ENCODE measurements around the gene HINFP. TPM values are rescaled to one million over a fixed set of nuclear protein-coding genes. Genes with fewer than 3 reads are reported as not detected.
"Not testable (repeated sequence)": the region's sequence is repeated elsewhere in the genome, so short reads cannot be mapped to it uniquely, and the experiment has no call there.

Gene HINFP
- total RNA-seq, 1 experiment from 2014 or later, result 23.4 TPM

- no peaks in the 10 kb centered on the region for H3K9me3 Mint-ChIP-seq (ENCODE audit: unreplicated experiment)
- peaks cover 5% of the 10 kb centered on the region for H3K36me3 Mint-ChIP-seq (ENCODE audit: insufficient read depth, unreplicated experiment)
- no peak for DNase-seq (ENCODE audit: unreplicated experiment)
- no peak overlapping the region for H3K4me3 Mint-ChIP-seq (ENCODE audit: unreplicated experiment)
- H3K27ac Mint-ChIP-seq (ENCODE audit: low read depth, unreplicated experiment), result no peak overlapping the region
- BruUV-seq (replicated peaks), result no TSS peak
- H3K27me3 Mint-ChIP-seq (ENCODE audit: insufficient read depth, unreplicated experiment), result peaks cover 5% of the 10 kb centered on the region
- ChIA-PET POLR2A (interaction anchor here (1.6 kb wide), 1 partner anchor 10 kb away, joined by 4 read pairs; no protein-coding TSS in a partner anchor), CTCF (interaction anchor here (0.6 to 3.5 kb wide), 7 partner anchors 12 to 190 kb away, joined by 3 to 11 read pairs (median 4); partner anchors contain the start of gene NLRX1)
- intact Hi-C loops (cut with micrococcal nuclease), result no loop called here
- TF ChIP-seq, protein P1, sequence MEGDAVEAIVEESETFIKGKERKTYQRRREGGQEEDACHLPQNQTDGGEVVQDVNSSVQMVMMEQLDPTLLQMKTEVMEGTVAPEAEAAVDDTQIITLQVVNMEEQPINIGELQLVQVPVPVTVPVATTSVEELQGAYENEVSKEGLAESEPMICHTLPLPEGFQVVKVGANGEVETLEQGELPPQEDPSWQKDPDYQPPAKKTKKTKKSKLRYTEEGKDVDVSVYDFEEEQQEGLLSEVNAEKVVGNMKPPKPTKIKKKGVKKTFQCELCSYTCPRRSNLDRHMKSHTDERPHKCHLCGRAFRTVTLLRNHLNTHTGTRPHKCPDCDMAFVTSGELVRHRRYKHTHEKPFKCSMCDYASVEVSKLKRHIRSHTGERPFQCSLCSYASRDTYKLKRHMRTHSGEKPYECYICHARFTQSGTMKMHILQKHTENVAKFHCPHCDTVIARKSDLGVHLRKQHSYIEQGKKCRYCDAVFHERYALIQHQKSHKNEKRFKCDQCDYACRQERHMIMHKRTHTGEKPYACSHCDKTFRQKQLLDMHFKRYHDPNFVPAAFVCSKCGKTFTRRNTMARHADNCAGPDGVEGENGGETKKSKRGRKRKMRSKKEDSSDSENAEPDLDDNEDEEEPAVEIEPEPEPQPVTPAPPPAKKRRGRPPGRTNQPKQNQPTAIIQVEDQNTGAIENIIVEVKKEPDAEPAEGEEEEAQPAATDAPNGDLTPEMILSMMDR (IDR thresholded peaks at IDR 0.05; ENCODE audit: unreplicated experiment), result no peak
- no peaks in the 10 kb centered on the region for H3K4me1 Mint-ChIP-seq (ENCODE audit: insufficient read depth, unreplicated experiment)
Observed at GRCh38 chr11:119180729-119181676, 59.6 kb downstream of the HINFP start.

- Mint-ChIP-seq H3K9me3 (ENCODE audit: unreplicated experiment) (no peaks in the 10 kb centered on the region), H3K4me3 (ENCODE audit: unreplicated experiment) (no peak overlapping the region), H3K4me1 (ENCODE audit: insufficient read depth, unreplicated experiment) (no peaks in the 10 kb centered on the region), H3K36me3 (ENCODE audit: insufficient read depth, unreplicated experiment) (peaks cover 5% of the 10 kb centered on the region), H3K27me3 (ENCODE audit: insufficient read depth, unreplicated experiment) (peaks cover 14% of the 10 kb centered on the region), H3K27ac (ENCODE audit: low read depth, unreplicated experiment) (no peak overlapping the region)
- DNase-seq (ENCODE audit: unreplicated experiment), result no peak
- ChIA-PET CTCF (interaction anchor here (0.6 to 1.8 kb wide), 4 partner anchors 13 to 189 kb away, joined by 4 to 9 read pairs (median 6); partner anchors contain the start of gene NLRX1), POLR2A (interaction anchor here (0.8 to 1.6 kb wide), 2 partner anchors 9 to 29 kb away, joined by 3 to 4 read pairs; no protein-coding TSS in a partner anchor)
- no TSS peak for BruUV-seq (replicated peaks)
- intact Hi-C loops (cut with micrococcal nuclease), result no loop called here
- TF ChIP-seq, protein P1 (IDR thresholded peaks at IDR 0.05; ENCODE audit: unreplicated experiment), result no peak
Observed at GRCh38 chr11:119181677-119182412, 60.5 kb downstream of the HINFP start.

- BruUV-seq (replicated peaks); H3K4me1 Mint-ChIP-seq (ENCODE audit: insufficient read depth, unreplicated experiment); H3K36me3 Mint-ChIP-seq (ENCODE audit: insufficient read depth, unreplicated experiment); H3K27ac Mint-ChIP-seq (ENCODE audit: low read depth, unreplicated experiment); DNase-seq (ENCODE audit: unreplicated experiment); H3K9me3 Mint-ChIP-seq (ENCODE audit: unreplicated experiment); intact Hi-C loops (cut with micrococcal nuclease); H3K4me3 Mint-ChIP-seq (ENCODE audit: unreplicated experiment): not testable (repeated sequence)
- H3K27me3 Mint-ChIP-seq (ENCODE audit: insufficient read depth, unreplicated experiment), result peaks cover 22% of the 10 kb centered on the region
- ChIA-PET CTCF (interaction anchor here (1.2 kb wide), 1 partner anchor 20 kb away, joined by 4 read pairs; no protein-coding TSS in a partner anchor), POLR2A (interaction anchor here (0.6 to 1.1 kb wide), 2 partner anchors 24 to 71 kb away, joined by 3 to 5 read pairs; no protein-coding TSS in a partner anchor)
Observed at GRCh38 chr11:119184399-119184798, 63.0 kb downstream of the HINFP start.

Other genes with a start within 250 kb of the HINFP start
- gene CXCR5, start 237.7 kb upstream of the HINFP start, total RNA-seq (2022), result not detected in 2 replicates
- gene BCL9L, start 195.7 kb upstream of the HINFP start, total RNA-seq (2022), result 91.6 and 121 TPM in 2 replicates
- not detected in 2 replicates for gene UPK2, start 165.3 kb upstream of the HINFP start, total RNA-seq (2022)
- not detected in 2 replicates for gene FOXR1, start 149.8 kb upstream of the HINFP start, total RNA-seq (2022)
- 48.0 and 49.0 TPM in 2 replicates for gene CENATAC, start 123.4 kb upstream of the HINFP start, total RNA-seq (2022)
- gene RPS25, start 103.2 kb upstream of the HINFP start, total RNA-seq (2022), result 1,252 and 1,255 TPM in 2 replicates
- 78.6 and 96.5 TPM in 2 replicates for gene TRAPPC4, start 102.8 kb upstream of the HINFP start, total RNA-seq (2022)
- gene SLC37A4, start 90.7 kb upstream of the HINFP start, total RNA-seq (2022), result 6.8 and 10.0 TPM in 2 replicates
- gene HYOU1, start 64.4 kb upstream of the HINFP start, total RNA-seq (2022), result 398 and 664 TPM in 2 replicates
- 16.2 and 21.8 TPM in 2 replicates for gene VPS11, start 53.8 kb upstream of the HINFP start, total RNA-seq (2022)
- 38.4 and 51.3 TPM in 2 replicates for gene HMBS, start 36.7 kb upstream of the HINFP start, total RNA-seq (2022)
- gene DPAGT1, start 19.7 kb upstream of the HINFP start, total RNA-seq (2022), result 55.6 and 58.8 TPM in 2 replicates
- gene C2CD2L, start 14.2 kb upstream of the HINFP start, total RNA-seq (2022), result 13.5 and 15.4 TPM in 2 replicates
- not detected in 2 replicates for gene ABCG4, start 27.5 kb downstream of the HINFP start, total RNA-seq (2022)
- 16.7 and 18.9 TPM in 2 replicates for gene NLRX1, start 47.1 kb downstream of the HINFP start, total RNA-seq (2022)
- 0.20 TPM in 1 of 2 replicates, not detected in the other for gene NHERF4, start 63.9 kb downstream of the HINFP start, total RNA-seq (2022)
- 35.5 and 45.7 TPM in 2 replicates for gene CBL, start 84.8 kb downstream of the HINFP start, total RNA-seq (2022)
- gene MCAM, start 195.6 kb downstream of the HINFP start, total RNA-seq (2022), result 3.5 TPM in 2 replicates
- 19.2 and 20.9 TPM in 2 replicates for gene RNF26, start 212.9 kb downstream of the HINFP start, total RNA-seq (2022)
- not detected in 2 replicates for gene C1QTNF5, start 219.3 kb downstream of the HINFP start, total RNA-seq (2022)
- gene MFRP, start 225.1 kb downstream of the HINFP start, total RNA-seq (2022), result not detected in 2 replicates